ENCODE data around the gene EXPH5.

Gene EXPH5

GRCh38 chr11:108616549-108616948 is 23.0 kb upstream of the EXPH5 start:
- no peak for TF ChIP-seq CTCF (IDR thresholded peaks at IDR 0.05)

- TF ChIP-seq CTCF (IDR thresholded peaks at IDR 0.05): no peak
Measured at GRCh38 chr11:108614086-108614485, 20.5 kb upstream of the EXPH5 start.

GRCh38 chr11:108609682-108610081 is 16.1 kb upstream of the EXPH5 start:
- no peak for TF ChIP-seq CTCF (IDR thresholded peaks at IDR 0.05)

GRCh38 chr11:108608548-108608947 is 15.0 kb upstream of the EXPH5 start:
- TF ChIP-seq CTCF (IDR thresholded peaks at IDR 0.05): no peak

- no peak for TF ChIP-seq CTCF (IDR thresholded peaks at IDR 0.05)
Measured at GRCh38 chr11:108606495-108607160, 13.1 kb upstream of the EXPH5 start.

- TF ChIP-seq CTCF (IDR thresholded peaks at IDR 0.05): no peak
Measured at GRCh38 chr11:108606070-108606469, 12.5 kb upstream of the EXPH5 start.

GRCh38 chr11:108601150-108601549 is 7.6 kb upstream of the EXPH5 start:
- no peak for TF ChIP-seq CTCF (IDR thresholded peaks at IDR 0.05)

GRCh38 chr11:108599978-108600377 is 6.4 kb upstream of the EXPH5 start:
- no peak for TF ChIP-seq CTCF (IDR thresholded peaks at IDR 0.05)

Data from LNCAP (cell line).